ENCODE data around the gene ARHGEF3. TPM values are rescaled to one million over a fixed set of nuclear protein-coding genes. Genes with fewer than 3 reads are reported as not detected.

ARHGEF3 gene
- total RNA-seq = 10 to 100 TPM; 55.1 to 56.6 TPM
- 110 TPM for polyA plus RNA-seq

GRCh38 chr3:56801662-56802377 lies at the start of gene ARHGEF3:
TSS of gene ARHGEF3 (minus strand) at chr3:56801949. CDS start at chr3:56801798, 151 bp downstream.
- peak; percentile 84 to 91 (median 87) for DNase-seq
- no peaks in the 10 kb centered on the region for H3K27me3 Mint-ChIP-seq
- H3K4me3 ChIP-seq (ENCODE audit: low read length) = peak within 1 kb of the TSS; percentile 75
- no peaks in the 10 kb centered on the region for H3K27me3 ChIP-seq (ENCODE audit: insufficient read depth, low read length, poor library complexity, severe bottlenecking)
- no peaks in the 10 kb centered on the region for H3K9me3 ChIP-seq (ENCODE audit: low read length)
- H3K27ac ChIP-seq (ENCODE audit: low read depth, low read length) = peak within 1 kb of the TSS; percentile 73
- peak within 1 kb of the TSS; percentile 78 to 95 (median 92) for H3K27ac Mint-ChIP-seq
- peaks cover 37% of the 10 kb centered on the region for H3K4me1 ChIP-seq (ENCODE audit: insufficient read depth, low read length)
- peaks cover 35 to 50% (median 39%) of the 10 kb centered on the region in 3 donors for H3K4me1 Mint-ChIP-seq
- no peaks in the 10 kb centered on the region for H3K9me3 Mint-ChIP-seq
- POLR2A ChIA-PET = interaction anchor here (0.7 to 6.8 kb wide), 10 partner anchors 15 to 122 kb away, joined by 3 to 108 read pairs (median 12); partner anchors contain the start of gene TASOR
- H3K36me3 ChIP-seq (ENCODE audit: insufficient read depth, low read length) = no peaks in the 10 kb centered on the region
- peak within 1 kb of the TSS; percentile 89 to 100 (median 94) for H3K4me3 Mint-ChIP-seq
- CTCF ChIA-PET = interaction anchor here (0.7 to 10.1 kb wide), 23 partner anchors 12 to 188 kb away, joined by 3 to 208 read pairs (median 12); partner anchors contain the start of gene TASOR
- peaks cover 0 to 34% (median 3%) of the 10 kb centered on the region in 3 donors for H3K36me3 Mint-ChIP-seq

DNA sequence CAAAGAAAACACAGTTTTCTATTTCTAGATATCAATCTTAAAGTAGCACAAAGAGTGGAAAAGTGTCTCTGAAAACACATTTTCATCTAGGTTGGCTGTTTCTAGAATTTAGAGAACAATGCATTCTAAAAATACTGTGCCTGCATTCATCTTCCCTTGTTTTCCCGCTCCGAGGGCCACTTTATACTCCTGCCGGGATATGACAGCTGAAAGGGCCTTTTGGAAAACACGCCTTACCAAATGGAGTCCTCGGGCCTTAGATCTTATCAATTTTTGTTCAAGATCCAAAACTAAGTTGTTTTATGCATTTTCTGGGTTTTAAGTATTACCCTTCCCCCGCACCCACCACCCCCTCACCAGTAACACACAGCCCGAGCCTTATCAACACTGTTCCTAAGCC lies 47.9 kb upstream of the ARHGEF3 start:
- H3K9me3 ChIP-seq (ENCODE audit: low read length) = no peaks in the 10 kb centered on the region
- H3K27me3 Mint-ChIP-seq = no peaks in the 10 kb centered on the region
- no peaks in the 10 kb centered on the region for H3K4me1 ChIP-seq (ENCODE audit: insufficient read depth, low read length)
- H3K4me1 Mint-ChIP-seq = peaks cover 14 to 66% (median 25%) of the 10 kb centered on the region in 3 donors
- ChIA-PET CTCF (no interaction called here), POLR2A (no interaction called here)
- no peak overlapping the region for H3K4me3 Mint-ChIP-seq
- no peaks in the 10 kb centered on the region for H3K36me3 ChIP-seq (ENCODE audit: insufficient read depth, low read length)
- H3K36me3 Mint-ChIP-seq = peaks cover 11 to 24% (median 13%) of the 10 kb centered on the region in 3 donors
- no peaks in the 10 kb centered on the region for H3K27me3 ChIP-seq (ENCODE audit: insufficient read depth, low read length, poor library complexity, severe bottlenecking)
- H3K4me3 ChIP-seq (ENCODE audit: low read length) = no peak overlapping the region
- H3K9me3 Mint-ChIP-seq = peaks cover 0 to 4% (median 0%) of the 10 kb centered on the region in 5 donors
- H3K27ac ChIP-seq (ENCODE audit: low read depth, low read length) = no peak overlapping the region
- no peak for DNase-seq
- no peak overlapping the region for H3K27ac Mint-ChIP-seq

- CTCF ChIA-PET = no interaction called here
- Mint-ChIP-seq H3K9me3 (peaks cover 0 to 4% (median 0%) of the 10 kb centered on the region in 5 donors), H3K4me3 (no peak overlapping the region), H3K27me3 (no peaks in the 10 kb centered on the region), H3K36me3 (peaks cover 3 to 11% (median 11%) of the 10 kb centered on the region in 3 donors), H3K4me1 (peaks cover 17 to 57% (median 20%) of the 10 kb centered on the region in 3 donors), H3K27ac (peak overlapping the region in 1 of 8 donors; percentile 2)
- Histone ChIP-seq H3K9me3 (ENCODE audit: low read length) (no peaks in the 10 kb centered on the region), H3K4me3 (ENCODE audit: low read length) (no peak overlapping the region), H3K27me3 (ENCODE audit: insufficient read depth, low read length, poor library complexity, severe bottlenecking) (no peaks in the 10 kb centered on the region), H3K27ac (ENCODE audit: low read depth, low read length) (no peak overlapping the region), H3K36me3 (ENCODE audit: insufficient read depth, low read length) (no peaks in the 10 kb centered on the region), H3K4me1 (ENCODE audit: insufficient read depth, low read length) (no peaks in the 10 kb centered on the region)
- DNase-seq = no peak
- POLR2A ChIA-PET = interaction anchor here (0.7 kb wide), 1 partner anchor 93 kb away, joined by 3 read pairs; no protein-coding TSS in a partner anchor
Observed at GRCh38 chr3:56845505-56845904, 43.8 kb upstream of the ARHGEF3 start.

- no peak overlapping the region for H3K27ac Mint-ChIP-seq
- no peak overlapping the region for H3K27ac ChIP-seq (ENCODE audit: low read depth, low read length)
- H3K9me3 ChIP-seq (ENCODE audit: low read length) = no peaks in the 10 kb centered on the region
- DNase-seq = no peak
- H3K36me3 ChIP-seq (ENCODE audit: insufficient read depth, low read length) = no peaks in the 10 kb centered on the region
- H3K9me3 Mint-ChIP-seq = peaks cover 0 to 4% (median 0%) of the 10 kb centered on the region in 5 donors
- no peak overlapping the region for H3K4me3 ChIP-seq (ENCODE audit: low read length)
- H3K36me3 Mint-ChIP-seq = peaks cover 7 to 11% (median 11%) of the 10 kb centered on the region in 3 donors
- H3K27me3 Mint-ChIP-seq = no peaks in the 10 kb centered on the region
- CTCF ChIA-PET = no interaction called here
- no peaks in the 10 kb centered on the region for H3K4me1 ChIP-seq (ENCODE audit: insufficient read depth, low read length)
- H3K27me3 ChIP-seq (ENCODE audit: insufficient read depth, low read length, poor library complexity, severe bottlenecking) = no peaks in the 10 kb centered on the region
- POLR2A ChIA-PET = interaction anchor here (0.6 to 0.7 kb wide), 2 partner anchors 10 to 27 kb away, joined by 3 read pairs; no protein-coding TSS in a partner anchor
- no peak overlapping the region for H3K4me3 Mint-ChIP-seq
- H3K4me1 Mint-ChIP-seq = peaks cover 20 to 61% (median 28%) of the 10 kb centered on the region in 3 donors
Observed at GRCh38 chr3:56844536-56844935, 42.8 kb upstream of the ARHGEF3 start.

DNA sequence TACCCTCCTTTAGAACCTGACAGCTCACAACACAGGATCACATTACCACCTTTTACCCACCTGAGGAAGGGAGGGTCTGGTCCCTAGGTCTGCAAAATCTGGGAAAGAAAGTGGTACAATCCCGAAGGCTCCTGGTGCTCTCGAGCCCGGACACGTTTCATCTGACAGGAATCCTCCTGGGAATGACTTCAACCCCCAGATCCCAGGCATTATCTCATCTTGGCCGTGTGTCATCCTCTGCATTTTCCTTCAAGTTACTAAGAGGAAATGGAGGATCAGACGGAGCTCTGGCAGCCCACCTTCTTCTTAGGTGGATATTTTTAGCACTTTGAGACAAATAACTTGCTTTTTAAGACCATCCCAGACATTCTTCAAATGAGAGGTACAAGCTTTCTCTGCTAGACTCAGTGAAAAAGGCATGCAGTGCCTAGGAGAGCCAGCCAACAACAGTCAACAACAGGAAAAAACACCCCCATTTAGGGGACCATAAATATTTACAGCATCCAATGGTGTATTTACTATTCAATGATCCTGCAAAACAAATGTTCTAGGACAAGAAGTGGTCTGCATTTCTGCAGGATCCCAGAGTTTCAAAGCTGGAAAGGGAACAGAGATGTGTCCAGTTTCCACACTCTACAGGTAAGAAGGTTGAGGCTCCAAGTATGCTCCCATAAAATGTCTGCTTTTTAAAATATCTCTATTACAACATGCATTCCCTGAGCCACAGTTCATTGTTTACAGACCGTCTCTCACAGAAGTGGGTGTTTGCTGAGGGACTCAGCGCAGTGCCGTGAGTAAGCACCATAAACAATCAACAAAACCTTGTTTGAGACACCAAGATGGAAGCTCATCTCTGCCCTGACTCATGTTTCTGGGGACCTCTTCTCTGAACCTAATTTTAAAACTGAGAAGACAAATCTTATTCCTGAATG lies 38.3 kb upstream of the ARHGEF3 start:
- H3K36me3 Mint-ChIP-seq = peaks cover 1 to 17% (median 12%) of the 10 kb centered on the region in 3 donors
- ChIA-PET CTCF (interaction anchor here (1.5 kb wide), 1 partner anchor 41 kb away, joined by 3 read pairs; no protein-coding TSS in a partner anchor), POLR2A (no interaction called here)
- Histone ChIP-seq H3K27me3 (ENCODE audit: insufficient read depth, low read length, poor library complexity, severe bottlenecking) (no peaks in the 10 kb centered on the region), H3K36me3 (ENCODE audit: insufficient read depth, low read length) (no peaks in the 10 kb centered on the region), H3K4me3 (ENCODE audit: low read length) (no peak overlapping the region), H3K9me3 (ENCODE audit: low read length) (no peaks in the 10 kb centered on the region), H3K27ac (ENCODE audit: low read depth, low read length) (no peak overlapping the region), H3K4me1 (ENCODE audit: insufficient read depth, low read length) (no peaks in the 10 kb centered on the region)
- H3K27ac Mint-ChIP-seq = peak overlapping the region in 2 of 8 donors; percentile 63 to 78
- H3K27me3 Mint-ChIP-seq = no peaks in the 10 kb centered on the region
- H3K4me1 Mint-ChIP-seq = peaks cover 17 to 59% (median 23%) of the 10 kb centered on the region in 3 donors
- no peaks in the 10 kb centered on the region for H3K9me3 Mint-ChIP-seq
- no peak for DNase-seq
- no peak overlapping the region for H3K4me3 Mint-ChIP-seq

GRCh38 chr3:56838448-56838847 lies 36.7 kb upstream of the ARHGEF3 start:
- POLR2A ChIA-PET = no interaction called here

DNA sequence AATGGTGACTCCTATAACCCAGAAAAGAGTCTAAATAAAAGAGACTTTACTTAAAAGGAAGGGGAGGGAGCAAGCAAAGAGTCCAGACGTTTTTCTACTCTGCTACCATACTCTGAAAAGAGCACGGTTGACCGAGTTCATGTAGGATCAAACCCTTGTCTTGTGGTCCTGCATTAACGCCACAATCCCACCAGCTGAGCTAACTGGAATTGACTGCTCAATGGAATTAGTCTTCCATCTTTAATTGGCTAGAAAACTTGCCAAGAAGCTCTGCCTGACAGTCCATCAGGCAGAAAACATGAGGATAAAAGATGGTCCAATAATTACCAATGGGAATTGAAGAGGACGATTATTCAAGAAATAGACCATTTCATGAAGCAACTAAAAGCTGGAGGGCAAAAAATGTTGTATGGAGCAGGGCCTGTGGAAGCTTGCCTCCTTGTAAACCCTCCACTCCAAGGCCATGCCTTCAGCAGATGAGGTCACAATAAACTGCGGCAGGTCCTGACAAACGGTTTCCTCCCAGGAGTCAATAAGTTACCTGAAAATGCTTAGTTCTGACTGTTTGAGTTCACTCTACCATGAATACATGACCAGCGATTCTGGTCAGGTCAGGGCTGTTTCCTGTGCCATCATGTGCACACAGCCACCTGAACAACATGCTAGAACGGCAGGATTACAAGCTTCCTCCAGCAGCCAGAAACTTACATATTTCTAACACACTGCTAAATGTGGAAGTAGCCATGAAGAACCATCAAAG lies 35.6 kb upstream of the ARHGEF3 start:
- Mint-ChIP-seq H3K27ac (no peak overlapping the region), H3K9me3 (no peaks in the 10 kb centered on the region), H3K4me1 (peaks cover 12 to 62% (median 27%) of the 10 kb centered on the region in 3 donors), H3K27me3 (no peaks in the 10 kb centered on the region), H3K36me3 (peaks cover 0 to 17% (median 15%) of the 10 kb centered on the region in 3 donors), H3K4me3 (no peak overlapping the region)
- Histone ChIP-seq H3K9me3 (ENCODE audit: low read length) (no peaks in the 10 kb centered on the region), H3K27ac (ENCODE audit: low read depth, low read length) (no peak overlapping the region), H3K36me3 (ENCODE audit: insufficient read depth, low read length) (no peaks in the 10 kb centered on the region), H3K4me1 (ENCODE audit: insufficient read depth, low read length) (no peaks in the 10 kb centered on the region), H3K4me3 (ENCODE audit: low read length) (no peak overlapping the region), H3K27me3 (ENCODE audit: insufficient read depth, low read length, poor library complexity, severe bottlenecking) (no peaks in the 10 kb centered on the region)
- POLR2A ChIA-PET = no interaction called here
- no peak for DNase-seq
- CTCF ChIA-PET = interaction anchor here (1.0 to 1.7 kb wide), 4 partner anchors 11 to 36 kb away, joined by 3 to 5 read pairs (median 4); partner anchors contain the start of gene ARHGEF3

More at GRCh38 chr3:56838448-56838847, 36.7 kb upstream of the ARHGEF3 start:
- Mint-ChIP-seq H3K9me3 (no peaks in the 10 kb centered on the region), H3K4me3 (no peak overlapping the region), H3K36me3 (peaks cover 0 to 17% (median 12%) of the 10 kb centered on the region in 3 donors), H3K27me3 (no peaks in the 10 kb centered on the region), H3K27ac (peak overlapping the region in 2 of 8 donors; percentile 71 to 73), H3K4me1 (peaks cover 14 to 55% (median 22%) of the 10 kb centered on the region in 3 donors)
- no peaks in the 10 kb centered on the region for H3K4me1 ChIP-seq (ENCODE audit: insufficient read depth, low read length)
- no peak overlapping the region for H3K4me3 ChIP-seq (ENCODE audit: low read length)
- H3K27me3 ChIP-seq (ENCODE audit: insufficient read depth, low read length, poor library complexity, severe bottlenecking) = no peaks in the 10 kb centered on the region
- H3K27ac ChIP-seq (ENCODE audit: low read depth, low read length) = no peak overlapping the region
- no peak for DNase-seq
- CTCF ChIA-PET = no interaction called here
- no peaks in the 10 kb centered on the region for H3K36me3 ChIP-seq (ENCODE audit: insufficient read depth, low read length)
- H3K9me3 ChIP-seq (ENCODE audit: low read length) = no peaks in the 10 kb centered on the region
